ENCODE measurements around the gene CYRIA. TPM values are rescaled to one million over a fixed set of nuclear protein-coding genes. Genes with fewer than 3 reads are reported as not detected.

The CYRIA gene
- total and polyA plus RNA-seq, 8 donors = under 0.01 to 12.7 (median 3.3) TPM

DNA sequence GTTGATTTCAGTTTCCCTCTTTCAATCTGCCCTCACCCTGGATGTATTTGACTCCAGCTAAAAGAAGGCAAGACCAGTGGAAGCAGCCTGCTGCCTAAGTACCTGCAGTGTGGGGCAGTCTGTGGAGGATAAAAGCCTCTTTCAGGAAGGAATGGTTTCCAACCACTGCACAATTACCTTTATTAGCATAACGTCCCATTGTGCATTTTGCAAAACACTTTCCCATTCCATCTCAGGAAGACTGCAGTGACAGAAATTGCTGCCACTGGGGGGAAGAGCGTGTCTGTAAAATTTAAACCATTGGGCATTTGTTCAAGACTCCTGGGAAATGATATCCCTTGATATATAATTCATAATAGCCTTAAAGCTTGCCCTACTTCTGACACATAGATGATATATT is 26.2 kb downstream of the CYRIA start:
- intact Hi-C loops (cut with DNase I; ENCODE audit: low total_unique reads) = no loop called here
- no peak for TF ChIP-seq POLR2A (IDR thresholded peaks at IDR 0.05)
- TF ChIP-seq, protein P1, sequence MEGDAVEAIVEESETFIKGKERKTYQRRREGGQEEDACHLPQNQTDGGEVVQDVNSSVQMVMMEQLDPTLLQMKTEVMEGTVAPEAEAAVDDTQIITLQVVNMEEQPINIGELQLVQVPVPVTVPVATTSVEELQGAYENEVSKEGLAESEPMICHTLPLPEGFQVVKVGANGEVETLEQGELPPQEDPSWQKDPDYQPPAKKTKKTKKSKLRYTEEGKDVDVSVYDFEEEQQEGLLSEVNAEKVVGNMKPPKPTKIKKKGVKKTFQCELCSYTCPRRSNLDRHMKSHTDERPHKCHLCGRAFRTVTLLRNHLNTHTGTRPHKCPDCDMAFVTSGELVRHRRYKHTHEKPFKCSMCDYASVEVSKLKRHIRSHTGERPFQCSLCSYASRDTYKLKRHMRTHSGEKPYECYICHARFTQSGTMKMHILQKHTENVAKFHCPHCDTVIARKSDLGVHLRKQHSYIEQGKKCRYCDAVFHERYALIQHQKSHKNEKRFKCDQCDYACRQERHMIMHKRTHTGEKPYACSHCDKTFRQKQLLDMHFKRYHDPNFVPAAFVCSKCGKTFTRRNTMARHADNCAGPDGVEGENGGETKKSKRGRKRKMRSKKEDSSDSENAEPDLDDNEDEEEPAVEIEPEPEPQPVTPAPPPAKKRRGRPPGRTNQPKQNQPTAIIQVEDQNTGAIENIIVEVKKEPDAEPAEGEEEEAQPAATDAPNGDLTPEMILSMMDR (IDR thresholded peaks at IDR 0.05) = no peak
- TF ChIP-seq EP300 (IDR thresholded peaks at IDR 0.05) = no peak
- no peak for TF ChIP-seq POLR2AphosphoS5 (IDR thresholded peaks at IDR 0.05)
- Histone ChIP-seq H3K4me3 (no peak overlapping the region), H3K9me3 (no peaks in the 10 kb centered on the region), H3K27ac (no peak overlapping the region), H3K4me1 (peaks cover 0 to 22% (median 10%) of the 10 kb centered on the region in 4 donors), H3K36me3 (no peaks in the 10 kb centered on the region), H3K27me3 (no peaks in the 10 kb centered on the region)
- no peak for DNase-seq
- 73 to 84% (median 77%) methylated on average over 2 of the region's 2 CpGs for WGBS, 5 donors

DNA sequence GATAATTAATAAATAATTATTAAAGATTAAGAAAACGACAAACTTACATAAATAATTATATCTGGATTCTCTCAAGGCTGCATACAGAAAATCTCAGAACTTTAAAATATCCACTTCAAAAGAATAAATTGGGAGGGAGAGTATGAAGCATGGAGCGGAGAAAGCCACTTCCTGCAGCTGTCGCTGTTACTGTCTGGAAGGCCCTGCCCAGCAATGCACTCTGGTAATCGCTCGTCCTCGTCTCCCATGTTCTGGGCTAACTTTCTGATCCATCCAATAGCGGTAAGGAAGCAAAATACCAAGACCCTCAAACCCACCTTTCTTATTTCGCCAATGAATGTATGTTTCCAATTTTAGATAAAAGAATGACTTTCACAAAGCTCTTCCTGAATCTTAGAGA is 26.7 kb downstream of the CYRIA start:
- intact Hi-C loops (cut with DNase I; ENCODE audit: low total_unique reads) = no loop called here
- Histone ChIP-seq H3K4me1 (peaks cover 0 to 19% (median 7%) of the 10 kb centered on the region in 4 donors), H3K9me3 (no peaks in the 10 kb centered on the region), H3K27ac (no peak overlapping the region), H3K4me3 (no peak overlapping the region), H3K36me3 (no peaks in the 10 kb centered on the region), H3K27me3 (no peaks in the 10 kb centered on the region)
- DNase-seq = peak in 1 of 2 donors; percentile 38
- TF ChIP-seq POLR2A (IDR thresholded peaks at IDR 0.05) (no peak), POLR2AphosphoS5 (IDR thresholded peaks at IDR 0.05) (no peak), EP300 (IDR thresholded peaks at IDR 0.05) (no peak)
- TF ChIP-seq, protein P1 (IDR thresholded peaks at IDR 0.05) = no peak
- WGBS, 5 donors = 67 to 76% (median 68%) methylated on average over 8 of the region's 8 CpGs

DNA sequence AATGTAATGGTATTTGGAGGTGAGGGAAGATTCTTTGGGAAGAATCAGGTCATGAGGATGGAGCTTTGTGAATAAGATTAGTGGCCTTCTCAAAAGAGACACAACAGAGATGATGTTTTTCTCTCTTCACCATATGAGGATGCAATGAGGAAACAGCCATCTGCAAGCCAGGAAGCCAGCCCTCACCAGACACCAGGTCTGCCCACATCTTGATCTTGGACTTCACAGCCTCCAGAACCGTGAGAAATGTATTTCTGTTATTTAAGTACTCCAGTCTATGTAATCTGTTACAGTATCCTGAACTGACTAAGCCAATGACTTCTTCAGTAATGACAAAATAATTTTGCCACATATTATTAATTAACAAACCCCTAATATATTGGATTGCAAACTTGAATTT is 28.3 kb downstream of the CYRIA start:
- no peak for DNase-seq
- Histone ChIP-seq H3K4me3 (no peak overlapping the region), H3K27me3 (no peaks in the 10 kb centered on the region), H3K4me1 (peaks cover 0 to 26% (median 10%) of the 10 kb centered on the region in 4 donors), H3K36me3 (no peaks in the 10 kb centered on the region), H3K27ac (no peak overlapping the region), H3K9me3 (no peaks in the 10 kb centered on the region)
- TF ChIP-seq, protein P1 (IDR thresholded peaks at IDR 0.05) = no peak
- TF ChIP-seq POLR2A (IDR thresholded peaks at IDR 0.05) (no peak), POLR2AphosphoS5 (IDR thresholded peaks at IDR 0.05) (no peak), EP300 (IDR thresholded peaks at IDR 0.05) (no peak)
- intact Hi-C loops (cut with DNase I; ENCODE audit: low total_unique reads) = no loop called here
- WGBS, 5 donors = 79 to 92% (median 88%) methylated on average over 1 of the region's 1 CpG

DNA sequence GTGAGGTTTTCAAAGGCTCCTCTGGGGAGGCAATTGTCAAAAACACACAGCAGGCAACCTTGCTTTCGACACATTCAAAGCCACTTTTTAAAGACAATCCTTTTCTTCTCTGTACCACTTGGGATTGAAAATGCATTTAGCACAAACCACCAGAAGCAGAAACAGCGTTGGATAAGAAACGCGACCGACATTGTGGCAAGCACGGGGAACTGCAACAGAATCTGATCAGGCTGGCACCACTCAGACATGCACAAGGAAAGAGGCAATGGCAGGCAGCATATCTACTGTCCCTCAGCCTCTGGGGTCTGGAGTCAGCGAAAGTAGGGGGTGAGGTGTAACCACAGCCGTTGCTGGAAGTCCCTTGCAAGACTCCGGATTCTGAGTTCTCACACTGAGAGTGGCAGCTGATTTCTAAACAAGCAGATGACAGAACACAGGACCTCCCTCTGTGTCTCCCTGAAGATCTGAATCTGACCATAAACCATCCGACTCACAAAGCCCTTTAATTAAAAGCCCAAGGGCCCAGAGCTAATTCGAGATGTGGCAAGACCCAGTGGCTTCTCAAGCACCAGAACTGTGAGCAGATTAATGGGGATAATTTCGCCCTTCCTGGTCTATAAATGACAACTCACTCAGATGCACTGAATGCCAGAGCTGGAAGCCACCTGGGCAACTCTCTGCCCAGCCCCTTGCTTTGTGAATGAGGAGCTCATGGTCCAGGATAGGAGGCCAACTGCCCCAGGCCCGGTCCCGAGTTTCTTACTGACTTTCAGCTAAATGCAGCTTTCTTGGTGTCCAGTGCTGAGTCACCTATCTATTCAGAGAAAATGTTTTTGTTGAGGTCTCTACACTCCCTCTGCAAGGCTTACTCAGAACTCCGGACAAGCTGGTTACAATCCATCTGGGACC is 29.6 kb downstream of the CYRIA start:
- Histone ChIP-seq H3K9me3 (no peaks in the 10 kb centered on the region), H3K4me3 (no peak overlapping the region), H3K27me3 (no peaks in the 10 kb centered on the region), H3K4me1 (peaks cover 0 to 21% (median 11%) of the 10 kb centered on the region in 4 donors), H3K36me3 (no peaks in the 10 kb centered on the region), H3K27ac (no peak overlapping the region)
- 51 to 71% (median 66%) methylated on average over 15 of the region's 15 CpGs for WGBS, 5 donors
- peak in 1 of 2 donors; percentile 23 for DNase-seq
- no peak for TF ChIP-seq POLR2AphosphoS5 (IDR thresholded peaks at IDR 0.05)
- TF ChIP-seq, protein P1 (IDR thresholded peaks at IDR 0.05) = no peak
- no peak for TF ChIP-seq POLR2A (IDR thresholded peaks at IDR 0.05)
- TF ChIP-seq EP300 (IDR thresholded peaks at IDR 0.05) = no peak
- intact Hi-C loops (cut with DNase I; ENCODE audit: low total_unique reads) = no loop called here

Data from stomach (tissue), 9 donors.